Type B pancreatic cell (in vitro differentiated cells): ENCODE measurements around the gene ACTN1. TPM values are rescaled to one million over a fixed set of nuclear protein-coding genes. Genes with fewer than 3 reads are reported as not detected.
A peak's percentile ranks its signal among the peaks of the same experiment; 100 is the strongest.

Experiments
- DNase-seq: peaks from one replicate; pipeline ENCODE4 v3.0.0; 2021; ENCODE audit warnings: mixed read lengths; ENCODE audit not compliant: unreplicated experiment; ENCODE audit errors: extremely low spot score
- H3K27ac Mint-ChIP-seq: 2 replicates; pipeline ENCODE4 v1.8.0; 2021; ENCODE audit warnings: mild to moderate bottlenecking, mixed read lengths
- H3K27me3 Mint-ChIP-seq: 2 replicates; pipeline ENCODE4 v1.8.0; 2021; ENCODE audit warnings: mixed read lengths
- H3K36me3 Mint-ChIP-seq: 2 replicates; pipeline ENCODE4 v1.8.0; 2021; ENCODE audit warnings: mixed read lengths
- H3K4me1 Mint-ChIP-seq: one replicate; pipeline ENCODE4 v1.8.0; 2021; ENCODE audit warnings: mixed read lengths; ENCODE audit not compliant: unreplicated experiment
- H3K4me3 Mint-ChIP-seq: 2 replicates; pipeline ENCODE4 v1.8.0; 2021; ENCODE audit warnings: mild to moderate bottlenecking, mixed read lengths
- H3K9me3 Mint-ChIP-seq: 2 replicates; pipeline ENCODE4 v1.8.0; 2021; ENCODE audit warnings: mixed read lengths
- CTCF ChIP-seq: fragments of 200-600 bp; sonication (generic); conservative IDR thresholded peaks from 2 replicates; pipeline ENCODE4 v1.5.0; 2021; ENCODE audit warnings: antibody characterized with exemption, mild to moderate bottlenecking
- total RNA-seq: library from RNA; stranded (reverse); gene quantifications from 2 replicates; pipeline ENCODE4 v1.2.1, GENCODE V29; 2021; ENCODE audit warnings: low replicate concordance

ACTN1 gene
- total RNA-seq, 1 donor from 2014 or later = 176 TPM

DNA sequence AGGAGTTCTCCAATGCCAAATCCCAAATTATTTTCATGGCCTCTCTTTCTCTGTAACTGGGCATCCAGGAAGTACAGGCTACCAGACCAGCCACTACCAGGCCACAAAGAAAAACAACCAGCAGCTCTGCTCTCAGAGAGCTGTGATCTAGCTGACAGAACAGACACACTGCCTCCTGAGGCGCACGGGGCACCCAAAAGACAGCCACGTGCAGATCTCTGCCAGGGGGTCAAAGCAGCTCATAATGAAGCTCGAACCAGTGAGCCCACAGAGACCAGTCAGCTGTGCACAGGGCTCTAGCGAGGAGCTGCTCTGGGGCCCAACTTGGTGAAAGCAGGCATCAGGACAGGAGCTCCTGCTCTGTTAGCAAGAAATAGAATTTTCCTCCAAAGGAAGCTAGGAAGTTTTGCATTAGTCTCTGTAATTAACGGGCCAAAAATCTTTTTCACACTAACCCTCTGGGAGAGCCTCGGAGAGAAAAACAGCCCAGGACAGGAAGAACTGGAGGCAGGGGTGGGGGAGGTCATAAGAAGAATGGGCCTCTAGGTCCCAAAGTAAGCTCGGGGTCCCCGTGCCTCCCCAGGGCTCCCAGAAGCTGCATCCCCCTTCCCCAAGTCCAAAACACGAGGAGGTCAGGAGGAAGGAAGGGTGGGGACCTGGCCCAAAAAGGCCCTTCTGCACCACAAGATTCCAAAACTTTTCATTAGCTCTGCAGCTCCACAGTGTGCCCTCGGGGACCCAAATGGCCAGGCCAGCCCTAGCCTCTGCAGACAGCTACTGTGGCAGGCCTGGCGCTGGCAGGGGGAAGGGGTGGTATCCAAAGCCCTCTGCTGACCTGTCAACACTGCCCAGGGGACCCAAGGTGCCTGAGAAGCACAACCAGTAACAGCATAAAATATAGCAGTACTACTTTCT lies 30.2 kb downstream of the ACTN1 start:
- H3K36me3 Mint-ChIP-seq = peaks cover 6% of the 10 kb centered on the region
- peaks cover 78% of the 10 kb centered on the region for H3K4me1 Mint-ChIP-seq
- H3K4me3 Mint-ChIP-seq = no peak overlapping the region
- H3K27me3 Mint-ChIP-seq = no peaks in the 10 kb centered on the region
- no peak for DNase-seq
- no peak for TF ChIP-seq CTCF
- peak overlapping the region; percentile 44 for H3K27ac Mint-ChIP-seq
- H3K9me3 Mint-ChIP-seq = no peaks in the 10 kb centered on the region

DNA sequence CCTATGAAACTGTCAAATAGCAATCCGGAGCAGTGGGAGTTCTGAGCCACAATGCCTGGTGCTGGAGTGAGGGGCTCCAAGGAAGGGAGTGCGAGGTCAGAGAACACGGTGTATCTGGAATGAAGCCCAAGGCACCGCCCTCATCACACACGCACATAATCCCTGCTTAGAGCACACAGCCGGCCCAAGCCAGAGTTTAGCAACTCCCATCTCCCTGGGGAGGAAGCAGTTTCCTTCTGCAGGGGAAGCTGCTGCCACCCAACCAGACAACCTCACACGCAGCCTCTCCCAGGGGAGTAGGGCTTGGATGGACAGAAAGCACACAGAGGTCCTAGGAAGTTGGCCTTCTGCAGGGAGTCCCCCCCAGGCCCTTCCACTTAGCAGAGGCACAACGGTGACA lies 31.3 kb downstream of the ACTN1 start:
- H3K4me3 Mint-ChIP-seq = no peak overlapping the region
- peaks cover 81% of the 10 kb centered on the region for H3K4me1 Mint-ChIP-seq

DNA sequence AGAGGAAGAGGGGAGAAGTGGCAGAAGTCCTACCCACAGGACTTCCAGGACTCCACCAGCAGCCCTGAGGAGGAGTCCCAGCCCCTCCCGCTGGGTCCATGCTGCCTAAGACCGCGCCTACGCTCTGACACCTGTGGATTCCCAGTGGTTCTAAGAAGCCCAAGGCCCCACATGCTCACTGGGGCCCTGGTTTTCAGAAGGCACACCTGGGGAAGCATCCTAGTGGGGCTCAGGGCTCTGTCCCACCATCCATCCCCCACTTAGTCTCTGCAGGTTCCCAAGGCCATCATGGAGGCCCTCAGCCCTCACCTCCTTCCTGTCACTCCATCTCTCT lies 32.6 kb downstream of the ACTN1 start:
- no peaks in the 10 kb centered on the region for H3K9me3 Mint-ChIP-seq
- TF ChIP-seq CTCF = no peak
- H3K27ac Mint-ChIP-seq = peak overlapping the region; percentile 63
- no peak overlapping the region for H3K4me3 Mint-ChIP-seq
- peaks cover 82% of the 10 kb centered on the region for H3K4me1 Mint-ChIP-seq
- H3K27me3 Mint-ChIP-seq = no peaks in the 10 kb centered on the region
- peaks cover 12% of the 10 kb centered on the region for H3K36me3 Mint-ChIP-seq
- DNase-seq = no peak

More for the DNA sequence above, 31.3 kb downstream of the ACTN1 start:
- TF ChIP-seq CTCF = no peak
- no peak for DNase-seq
- Mint-ChIP-seq H3K27ac (peak overlapping the region; percentile 26), H3K9me3 (no peaks in the 10 kb centered on the region), H3K27me3 (no peaks in the 10 kb centered on the region), H3K36me3 (peaks cover 5% of the 10 kb centered on the region)

DNA sequence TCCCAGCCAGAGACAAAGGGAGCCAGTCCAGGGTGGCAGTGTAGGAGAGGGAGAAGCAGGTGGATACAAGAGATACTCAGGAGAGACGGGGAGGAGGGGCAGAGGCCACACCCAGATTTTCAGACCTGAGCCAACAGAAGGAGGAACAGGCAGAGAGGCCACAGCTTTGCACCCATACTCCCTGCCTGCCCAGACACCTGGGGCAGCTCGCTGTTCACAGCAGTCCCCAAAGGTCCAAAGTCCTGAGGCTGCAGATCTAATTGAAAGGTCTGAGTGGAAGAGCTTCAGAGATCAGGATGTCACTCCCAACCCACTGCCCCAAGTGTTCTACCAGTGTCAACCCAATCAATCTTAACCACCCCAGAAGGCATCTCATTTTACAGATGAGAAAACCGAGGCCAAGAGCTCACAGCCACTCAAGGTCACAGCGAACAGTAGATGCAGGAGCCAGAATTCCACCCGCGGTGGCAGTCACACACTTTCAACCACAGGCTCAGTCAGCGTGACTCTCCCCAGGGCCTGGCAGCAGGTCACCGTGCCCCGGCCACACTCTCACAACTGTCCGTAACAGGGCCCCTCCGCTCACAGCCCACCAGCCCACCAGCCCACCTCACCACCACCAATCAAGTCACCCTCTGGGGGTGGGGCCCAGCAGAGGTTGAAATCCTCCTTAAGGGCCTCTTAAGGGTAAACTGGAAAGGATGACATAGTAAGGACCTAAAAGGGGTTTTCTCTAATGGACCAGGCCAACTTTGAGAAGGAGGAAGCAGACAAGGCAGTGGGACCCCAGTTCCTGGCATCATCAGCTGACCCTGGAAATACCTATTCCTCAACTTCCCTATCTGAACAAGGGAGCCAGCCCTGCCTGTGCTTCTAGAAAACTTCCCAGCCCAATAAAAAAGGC lies 33.3 kb downstream of the ACTN1 start:
- peaks cover 12% of the 10 kb centered on the region for H3K36me3 Mint-ChIP-seq
- TF ChIP-seq CTCF = no peak
- H3K27ac Mint-ChIP-seq = peak overlapping the region; percentile 57
- H3K4me3 Mint-ChIP-seq = peak overlapping the region; percentile 1
- no peaks in the 10 kb centered on the region for H3K9me3 Mint-ChIP-seq
- H3K4me1 Mint-ChIP-seq = peaks cover 76% of the 10 kb centered on the region
- no peaks in the 10 kb centered on the region for H3K27me3 Mint-ChIP-seq
- no peak for DNase-seq

- no peak for DNase-seq
- peaks cover 74% of the 10 kb centered on the region for H3K4me1 Mint-ChIP-seq
- H3K27me3 Mint-ChIP-seq = no peaks in the 10 kb centered on the region
- H3K9me3 Mint-ChIP-seq = no peaks in the 10 kb centered on the region
- H3K27ac Mint-ChIP-seq = peak overlapping the region; percentile 57
- TF ChIP-seq CTCF = no peak
- peak overlapping the region; percentile 1 for H3K4me3 Mint-ChIP-seq
- H3K36me3 Mint-ChIP-seq = peaks cover 12% of the 10 kb centered on the region
Observed at GRCh38 chr14:68945190-68945584, 33.9 kb downstream of the ACTN1 start.
